ENCODE results near the gene SBF2. TPM values are rescaled to one million over a fixed set of nuclear protein-coding genes. Genes with fewer than 3 reads are reported as not detected.

Gene SBF2
- total and polyA plus RNA-seq, 5 donors: 10.8 to 32.2 (median 22.3) TPM

DNA sequence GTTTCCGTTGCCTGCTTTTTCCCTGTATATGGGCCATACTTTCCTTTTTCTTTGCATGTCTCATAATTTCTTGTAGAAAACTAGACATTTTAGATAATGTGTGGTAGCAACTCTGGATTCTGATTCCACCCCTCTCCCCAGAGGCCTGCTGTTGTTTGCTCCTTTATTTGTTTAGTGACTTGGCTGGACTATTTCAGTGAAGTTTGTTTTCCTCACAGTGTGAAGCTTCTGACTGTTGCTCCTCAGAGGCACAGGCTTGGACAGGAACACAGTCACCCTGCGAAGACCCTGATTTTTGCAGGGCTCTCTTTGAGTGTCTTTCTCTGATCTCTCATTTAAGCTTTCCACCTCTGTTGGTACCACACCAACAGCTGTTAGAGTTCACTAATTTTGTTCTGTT is 557.7 kb downstream of the SBF2 start:
- ATAC-seq: no peak
- Histone ChIP-seq H3K4me3 (ENCODE audit: low read length) (no peak overlapping the region), H3K9me3 (ENCODE audit: control insufficient read depth, low read length) (no peaks in the 10 kb centered on the region), H3K27me3 (ENCODE audit: control insufficient read depth, insufficient read depth) (no peaks in the 10 kb centered on the region), H3K27ac (ENCODE audit: low read length) (no peak overlapping the region), H3K4me1 (ENCODE audit: control insufficient read depth, insufficient read depth, low read length) (no peaks in the 10 kb centered on the region)
- WGBS: 98% methylated on average over 2 of the region's 2 CpGs
- DNase-seq: no peak
- intact Hi-C loops (cut with DNase I): no loop called here

DNA sequence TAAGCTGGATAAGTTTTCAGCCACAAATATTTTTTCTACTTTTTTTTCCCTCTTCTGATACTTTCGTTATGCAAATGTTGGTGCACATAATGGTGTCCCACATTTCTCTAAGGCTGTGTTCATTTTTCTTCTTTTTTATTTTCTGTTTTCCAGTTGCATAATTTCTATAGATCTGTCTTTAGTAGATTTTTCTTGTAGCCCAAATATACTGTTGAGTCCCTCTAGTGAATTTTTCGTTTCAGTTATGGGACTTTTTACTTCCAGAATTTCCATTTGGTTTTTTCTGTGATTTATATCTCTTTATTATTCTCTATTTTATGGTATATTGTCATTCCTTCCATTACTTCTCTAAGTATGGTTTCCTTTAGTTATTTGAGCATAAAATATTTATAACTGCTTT is 558.1 kb downstream of the SBF2 start:
- ATAC-seq: no peak
- Histone ChIP-seq H3K4me1 (ENCODE audit: control insufficient read depth, insufficient read depth, low read length) (no peaks in the 10 kb centered on the region), H3K27ac (ENCODE audit: low read length) (no peak overlapping the region), H3K4me3 (ENCODE audit: low read length) (no peak overlapping the region), H3K27me3 (ENCODE audit: control insufficient read depth, insufficient read depth) (no peaks in the 10 kb centered on the region), H3K9me3 (ENCODE audit: control insufficient read depth, low read length) (no peaks in the 10 kb centered on the region)
- 97% methylated on average over 2 of the region's 2 CpGs for WGBS
- intact Hi-C loops (cut with DNase I): no loop called here
- DNase-seq: no peak

- intact Hi-C loops (cut with DNase I): no loop called here
- no peaks in the 10 kb centered on the region for H3K4me1 ChIP-seq (ENCODE audit: control insufficient read depth, insufficient read depth, low read length)
- WGBS: 98% methylated on average over 3 of the region's 3 CpGs
- DNase-seq (no peak), ATAC-seq (no peak)
- H3K27ac ChIP-seq (ENCODE audit: low read length): no peak overlapping the region
- no peaks in the 10 kb centered on the region for H3K9me3 ChIP-seq (ENCODE audit: control insufficient read depth, low read length)
- no peaks in the 10 kb centered on the region for H3K27me3 ChIP-seq (ENCODE audit: control insufficient read depth, insufficient read depth)
- no peak overlapping the region for H3K4me3 ChIP-seq (ENCODE audit: low read length)
Measured at GRCh38 chr11:9735236-9735635, 558.8 kb downstream of the SBF2 start.

DNA sequence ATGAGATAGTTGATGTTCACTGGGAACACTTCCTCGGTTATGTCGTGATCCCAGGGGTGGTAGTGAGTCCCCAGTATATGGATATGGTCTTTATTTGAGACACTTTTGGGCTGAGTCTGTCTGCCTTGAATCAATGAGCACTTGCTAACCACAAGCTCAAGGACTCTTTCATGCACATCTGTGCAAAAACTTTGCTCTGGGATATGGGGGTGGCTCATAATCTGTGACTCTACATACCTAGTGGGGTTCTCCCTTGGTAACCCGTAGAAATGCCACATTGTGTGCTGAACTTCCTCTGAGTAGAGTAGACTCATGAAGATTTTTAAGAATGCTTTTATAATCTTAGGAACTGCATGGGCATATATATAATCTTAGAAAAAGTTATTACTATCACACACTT is 560.8 kb downstream of the SBF2 start:
- intact Hi-C loops (cut with DNase I): no loop called here
- WGBS: 91% methylated on average over 3 of the region's 3 CpGs

GRCh38 chr11:9732453-9732852 is 561.6 kb downstream of the SBF2 start:
- WGBS: 83% methylated on average over 11 of the region's 11 CpGs
- Histone ChIP-seq H3K4me3 (ENCODE audit: low read length) (no peak overlapping the region), H3K4me1 (ENCODE audit: control insufficient read depth, insufficient read depth, low read length) (no peaks in the 10 kb centered on the region), H3K27me3 (ENCODE audit: control insufficient read depth, insufficient read depth) (no peaks in the 10 kb centered on the region), H3K27ac (ENCODE audit: low read length) (no peak overlapping the region), H3K9me3 (ENCODE audit: control insufficient read depth, low read length) (no peaks in the 10 kb centered on the region)
- ATAC-seq (no peak), DNase-seq (no peak)
- intact Hi-C loops (cut with DNase I): no loop called here

More for the DNA sequence above, 560.8 kb downstream of the SBF2 start:
- H3K27ac ChIP-seq (ENCODE audit: low read length): no peak overlapping the region
- ATAC-seq (no peak), DNase-seq (no peak)
- H3K4me1 ChIP-seq (ENCODE audit: control insufficient read depth, insufficient read depth, low read length): no peaks in the 10 kb centered on the region
- no peak overlapping the region for H3K4me3 ChIP-seq (ENCODE audit: low read length)
- H3K27me3 ChIP-seq (ENCODE audit: control insufficient read depth, insufficient read depth): no peaks in the 10 kb centered on the region
- H3K9me3 ChIP-seq (ENCODE audit: control insufficient read depth, low read length): no peaks in the 10 kb centered on the region

GRCh38 chr11:9731256-9731655 is 562.8 kb downstream of the SBF2 start:
- H3K4me3 ChIP-seq (ENCODE audit: low read length): no peak overlapping the region
- H3K9me3 ChIP-seq (ENCODE audit: control insufficient read depth, low read length): no peaks in the 10 kb centered on the region
- H3K27ac ChIP-seq (ENCODE audit: low read length): no peak overlapping the region
- H3K27me3 ChIP-seq (ENCODE audit: control insufficient read depth, insufficient read depth): no peaks in the 10 kb centered on the region
- 93% methylated on average over 1 of the region's 1 CpG for WGBS
- no peak for ATAC-seq
- DNase-seq: no peak
- intact Hi-C loops (cut with DNase I): no loop called here
- H3K4me1 ChIP-seq (ENCODE audit: control insufficient read depth, insufficient read depth, low read length): no peaks in the 10 kb centered on the region

Other genes starting within 250 kb of the SBF2 start
- 100 to 1,000 TPM in 3 of 4 donors, 10 to 100 TPM in 1; 57.9 to 219 (median 166) TPM for gene ADM, start 10.9 kb upstream of the SBF2 start, total RNA-seq
- 151 TPM for gene ADM, start 10.9 kb upstream of the SBF2 start, polyA plus RNA-seq
- gene AMPD3, start 161.0 kb upstream of the SBF2 start, total RNA-seq: 10 to 100 TPM in 1 of 4 donors, 1 to 10 TPM in 3; 4.4 to 10.8 (median 8.2) TPM
- gene AMPD3, start 161.0 kb upstream of the SBF2 start, polyA plus RNA-seq: 3.5 TPM
- gene RNF141, start 247.0 kb upstream of the SBF2 start, total RNA-seq: 10 to 100 TPM; 37.7 to 49.8 (median 41.4) TPM
- 14.1 TPM for gene RNF141, start 247.0 kb upstream of the SBF2 start, polyA plus RNA-seq

Data from right cardiac atrium (tissue), 5 donors.